Measurements from ENCODE around the gene TXK. TPM values are rescaled to one million over a fixed set of nuclear protein-coding genes. Genes with fewer than 3 reads are reported as not detected.
A peak's percentile ranks its signal among the peaks of the same experiment; 100 is the strongest.

Gene TXK
- total RNA-seq, 1 experiment from 2014 or later = 2.6 TPM

GRCh38 chr4:48065587-48066052, 68.4 kb downstream of the TXK start:
- no peaks in the 10 kb centered on the region for H3K27me3 ChIP-seq (ENCODE audit: insufficient read depth, low read depth)
- no peaks in the 10 kb centered on the region for H3K9me3 ChIP-seq (ENCODE audit: insufficient read depth, low read depth)
- POLR2A ChIA-PET (ENCODE audit: unreplicated experiment) = interaction anchor here (0.6 kb wide), 1 partner anchor 809 kb away, joined by 7 read pairs; no protein-coding TSS in a partner anchor
- no peak overlapping the region for H3K4me2 ChIP-seq
- H3K4me3 ChIP-seq = no peak overlapping the region
- H3K4me1 ChIP-seq (replicated peaks; ENCODE audit: insufficient read depth) = no peaks in the 10 kb centered on the region
- H3K9me2 ChIP-seq (ENCODE audit: insufficient read depth) = no peaks in the 10 kb centered on the region
- DNase-seq = no peak
- CTCF ChIA-PET = no interaction called here
- no peaks in the 10 kb centered on the region for H3F3A ChIP-seq (ENCODE audit: insufficient read depth, low read depth)
- intact Hi-C loops (cut with micrococcal nuclease; ENCODE audit: unreplicated experiment) = no loop called here
- no peak overlapping the region for H3K27ac ChIP-seq
- BruUV-seq (replicated peaks) = no TSS peak
- TF ChIP-seq EZH2 (IDR thresholded peaks at IDR 0.05; ENCODE audit: low read depth) = no peak
- no peak for TF ChIP-seq CTCF (conservative IDR thresholded peaks at IDR 0.05)
- no peaks in the 10 kb centered on the region for H3K79me2 ChIP-seq (ENCODE audit: low read depth)
- H4K20me1 ChIP-seq (ENCODE audit: insufficient read depth) = no peaks in the 10 kb centered on the region
- no peak overlapping the region for H2AFZ ChIP-seq
- H3K36me3 ChIP-seq (ENCODE audit: low read depth) = no peaks in the 10 kb centered on the region

- Histone ChIP-seq H2AFZ (no peak overlapping the region), H3K4me1 (replicated peaks; ENCODE audit: insufficient read depth) (peaks cover 5% of the 10 kb centered on the region), H3K9me3 (ENCODE audit: insufficient read depth, low read depth) (no peaks in the 10 kb centered on the region), H3K4me2 (no peak overlapping the region), H4K20me1 (ENCODE audit: insufficient read depth) (no peaks in the 10 kb centered on the region), H3K4me3 (no peak overlapping the region), H3F3A (ENCODE audit: insufficient read depth, low read depth) (no peaks in the 10 kb centered on the region), H3K79me2 (ENCODE audit: low read depth) (no peaks in the 10 kb centered on the region), H3K27me3 (ENCODE audit: insufficient read depth, low read depth) (no peaks in the 10 kb centered on the region), H3K36me3 (ENCODE audit: low read depth) (no peaks in the 10 kb centered on the region), H3K9me2 (ENCODE audit: insufficient read depth) (no peaks in the 10 kb centered on the region), H3K27ac (no peak overlapping the region)
- no peak for DNase-seq
- intact Hi-C loops (cut with micrococcal nuclease; ENCODE audit: unreplicated experiment) = no loop called here
- no TSS peak for BruUV-seq (replicated peaks)
- ChIA-PET POLR2A (ENCODE audit: unreplicated experiment) (no interaction called here), CTCF (no interaction called here)
- TF ChIP-seq EZH2 (IDR thresholded peaks at IDR 0.05; ENCODE audit: low read depth) = no peak
- TF ChIP-seq CTCF (conservative IDR thresholded peaks at IDR 0.05) = no peak
Measured at GRCh38 chr4:48064349-48064748, 69.7 kb downstream of the TXK start.

DNA sequence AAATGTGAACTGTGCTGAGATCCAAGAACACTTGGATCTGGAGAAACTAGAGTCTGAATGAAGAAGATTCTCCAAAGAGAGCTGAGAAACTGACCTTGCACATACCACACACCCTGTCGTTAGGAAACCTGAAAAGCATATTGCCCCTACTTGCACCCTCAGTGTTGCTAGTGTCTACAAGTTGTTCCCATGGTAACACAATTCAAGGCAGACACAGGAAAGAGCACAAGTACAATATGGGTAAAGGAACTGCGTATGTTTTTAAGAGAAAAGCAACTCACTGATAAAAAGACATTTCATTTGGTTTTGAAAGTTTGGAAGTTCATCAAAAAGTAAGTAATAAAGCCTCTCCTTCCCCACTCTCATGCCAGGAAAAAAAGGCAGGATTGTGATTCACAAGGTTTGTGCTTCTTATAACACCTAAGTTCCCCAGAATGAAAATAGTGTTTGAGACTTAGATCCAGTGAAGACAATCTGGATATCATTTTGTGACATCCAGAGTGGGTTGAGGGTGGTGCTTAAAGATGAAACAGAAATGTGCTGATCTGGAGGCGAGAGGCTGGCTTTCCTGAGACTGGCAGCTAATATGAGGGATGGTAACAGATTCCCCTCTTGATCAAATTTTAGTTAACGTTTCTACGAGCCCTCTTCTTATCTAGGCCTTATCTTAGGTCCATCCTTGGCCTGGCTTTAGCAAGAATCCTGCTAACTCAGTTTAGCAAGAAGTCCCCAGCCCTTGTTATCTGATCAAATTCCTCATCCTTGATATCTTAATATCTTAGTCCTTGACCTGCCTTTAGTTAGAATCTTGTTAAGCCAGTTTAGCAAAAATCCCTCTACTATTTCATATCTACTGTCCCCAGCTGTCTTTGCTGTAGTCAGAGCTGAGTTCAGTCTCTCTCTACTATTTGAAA, 75.2 kb downstream of the TXK start:
- TF ChIP-seq EZH2 (IDR thresholded peaks at IDR 0.05; ENCODE audit: low read depth) (no peak), CTCF (conservative IDR thresholded peaks at IDR 0.05) (no peak)
- Histone ChIP-seq H3K27me3 (ENCODE audit: insufficient read depth, low read depth) (no peaks in the 10 kb centered on the region), H3K4me2 (peak overlapping the region; percentile 35), H3K36me3 (ENCODE audit: low read depth) (no peaks in the 10 kb centered on the region), H2AFZ (no peak overlapping the region; the same call in 1 of the 2 replicates), H3K9me2 (ENCODE audit: insufficient read depth) (no peaks in the 10 kb centered on the region), H3K9me3 (ENCODE audit: insufficient read depth, low read depth) (no peaks in the 10 kb centered on the region; the same call in none of the 2 replicates), H3K4me3 (no peak overlapping the region), H3K79me2 (ENCODE audit: low read depth) (no peaks in the 10 kb centered on the region), H3K27ac (no peak overlapping the region), H3F3A (ENCODE audit: insufficient read depth, low read depth) (peaks cover 3% of the 10 kb centered on the region; the same call in 1 of the 2 replicates), H4K20me1 (ENCODE audit: insufficient read depth) (no peaks in the 10 kb centered on the region), H3K4me1 (replicated peaks; ENCODE audit: insufficient read depth) (peaks cover 16% of the 10 kb centered on the region)
- intact Hi-C loops (cut with micrococcal nuclease; ENCODE audit: unreplicated experiment) = no loop called here
- POLR2A ChIA-PET (ENCODE audit: unreplicated experiment) = no interaction called here
- CTCF ChIA-PET = no interaction called here
- BruUV-seq (replicated peaks) = no TSS peak
- peak in 1 of 2 experiments; percentile 66 for DNase-seq
